Liver (tissue), 9 donors: ENCODE measurements around the gene ATPAF1. TPM values are rescaled to one million over a fixed set of nuclear protein-coding genes. Genes with fewer than 3 reads are reported as not detected.
A peak's percentile ranks its signal among the peaks of the same experiment; 100 is the strongest.

Experiments used
- DNase-seq: peaks from one replicate; pipeline ENCODE4 v3.0.0-alpha.2; 2017; ENCODE audit warnings: low spot score
- H3K27ac ChIP-seq, 2 donors: one replicate each; pipeline ENCODE4 v1.7.0; 2013; ENCODE audit warnings: inconsistent platforms in 2 of 2, low read length in 2 of 2, control low read depth in 1 of 2, low read depth in 1 of 2, mild to moderate bottlenecking in 1 of 2
- H3K27me3 ChIP-seq, 4 donors: one replicate each; pipeline versions ENCODE4 v1.6.1 to v1.7.0; 2013; ENCODE audit warnings: low read length in 3 of 4, inconsistent platforms in 1 of 4, mild to moderate bottlenecking in 1 of 4, moderate library complexity in 1 of 4; ENCODE audit not compliant: control insufficient read depth in 4 of 4, insufficient read depth in 4 of 4
- H3K36me3 ChIP-seq, 4 donors: one replicate each; pipeline versions ENCODE4 v1.6.1 to v1.7.0; 2013; ENCODE audit warnings: low read length in 3 of 4, mild to moderate bottlenecking in 3 of 4, low read depth in 1 of 4, moderate library complexity in 1 of 4; ENCODE audit not compliant: control insufficient read depth in 4 of 4, insufficient read depth in 3 of 4
- H3K4me1 ChIP-seq, 4 donors: one replicate each; pipeline versions ENCODE4 v1.6.1 to v1.7.0; 2013; ENCODE audit warnings: low read length in 3 of 4, mild to moderate bottlenecking in 3 of 4, moderate library complexity in 1 of 4; ENCODE audit not compliant: control insufficient read depth in 4 of 4, insufficient read depth in 4 of 4
- H3K4me3 ChIP-seq, 3 donors: one replicate each; pipeline versions ENCODE4 v1.6.1 to v1.7.0; 2013; ENCODE audit warnings: low read length in 3 of 3, control low read depth in 1 of 3, low read depth in 1 of 3, mild to moderate bottlenecking in 1 of 3
- H3K9ac ChIP-seq, 2 donors: one replicate each; pipeline ENCODE4 v1.7.0; 2013; ENCODE audit warnings: low read length in 2 of 2, mild to moderate bottlenecking in 2 of 2, moderate library complexity in 2 of 2, control low read depth in 1 of 2, low read depth in 1 of 2
- H3K9me3 ChIP-seq, 4 donors: one replicate each; pipeline versions ENCODE4 v1.6.1 to v1.7.0; 2013; ENCODE audit warnings: low read length in 3 of 4; ENCODE audit not compliant: control insufficient read depth in 4 of 4
- FOXA2 ChIP-seq: IDR thresholded peaks from 2 replicates; pipeline ENCODE4 v1.6.1; 2016; ENCODE audit warnings: antibody characterized with exemption
- HNF4A ChIP-seq, 2 donors: conservative IDR thresholded peaks; 2 replicates each; pipeline ENCODE4 v1.6.1; 2016; ENCODE audit warnings: antibody characterized with exemption in 2 of 2, mild to moderate bottlenecking in 2 of 2
- NR2F2 ChIP-seq: IDR thresholded peaks from 2 replicates; pipeline ENCODE4 v1.6.1; 2016; ENCODE audit warnings: antibody characterized with exemption
- RAD21 ChIP-seq, 2 donors: IDR thresholded peaks; 2 replicates each; pipeline ENCODE4 v1.6.1; 2016; ENCODE audit warnings: antibody characterized with exemption in 2 of 2, mild to moderate bottlenecking in 2 of 2
- RXRA ChIP-seq, 2 donors: IDR thresholded peaks; 2 replicates each; pipeline ENCODE4 v1.6.1; 2017 to 2018; ENCODE audit warnings: antibody characterized with exemption in 2 of 2, mild to moderate bottlenecking in 1 of 2
- SP1 ChIP-seq: IDR thresholded peaks from 2 replicates; pipeline ENCODE4 v1.6.1; 2018; ENCODE audit warnings: antibody characterized with exemption, mild to moderate bottlenecking
- TAF1 ChIP-seq: conservative IDR thresholded peaks from 2 replicates; pipeline ENCODE4 v1.6.1; 2016; ENCODE audit warnings: antibody characterized with exemption, mild to moderate bottlenecking
- YY1 ChIP-seq: IDR thresholded peaks from 2 replicates; pipeline ENCODE4 v1.6.1; 2016; ENCODE audit warnings: antibody characterized with exemption, mild to moderate bottlenecking
- WGBS: extraction: QIAGEN DNeasy Blood & Tissue Kit; methylation state at CpG from one replicate; pipeline ENCODE4 v1.1.7; 2013; 5-methylcytosine and 5-hydroxymethylcytosine counted together
- polyA plus RNA-seq, 2 donors: library from polyadenylated mRNA; stranded (reverse) in 1 of 2; unstranded in 1 of 2; fragments of 200-250 nt in 1 of 2; fragments of >200 nt in 1 of 2; fragmentation: Nextera tagmentation in 1 of 2; extraction: Ambion mirVana in 1 of 2; gene quantifications; one replicate each; pipeline versions ENCODE4 v1.2.1 to v1.2.3, GENCODE V29; 2013 to 2015
- total RNA-seq, 2 donors: library from RNA; depleted of rRNA; stranded (reverse); fragments of >200 nt; gene quantifications; one replicate each; pipeline ENCODE4 v1.2.3, GENCODE V29; 2014
- TF ChIP-seq, protein P1 (sequence below): fragments of 150-350 bp; IDR thresholded peaks from 2 replicates; pipeline ENCODE4 v1.5.1; 2017; ENCODE audit warnings: improper control_type of control experiment, low read depth, low read length; ENCODE audit not compliant: missing input control
- TF ChIP-seq, protein P2 (sequence below): IDR thresholded peaks from 2 replicates; pipeline ENCODE4 v1.6.1; 2016; ENCODE audit warnings: antibody characterized with exemption
- TF ChIP-seq, protein P3 (sequence below): IDR thresholded peaks from 2 replicates; pipeline ENCODE4 v1.6.1; 2016; ENCODE audit warnings: antibody characterized with exemption
- donor health status: healthy.
- donor health status: healthy.
- donor health status: healthy.
- donor health status: healthy.
- donor health status: healthy.

The ATPAF1 gene
- total and polyA plus RNA-seq, 4 donors, result 35.3 to 54.1 (median 37.0) TPM

DNA sequence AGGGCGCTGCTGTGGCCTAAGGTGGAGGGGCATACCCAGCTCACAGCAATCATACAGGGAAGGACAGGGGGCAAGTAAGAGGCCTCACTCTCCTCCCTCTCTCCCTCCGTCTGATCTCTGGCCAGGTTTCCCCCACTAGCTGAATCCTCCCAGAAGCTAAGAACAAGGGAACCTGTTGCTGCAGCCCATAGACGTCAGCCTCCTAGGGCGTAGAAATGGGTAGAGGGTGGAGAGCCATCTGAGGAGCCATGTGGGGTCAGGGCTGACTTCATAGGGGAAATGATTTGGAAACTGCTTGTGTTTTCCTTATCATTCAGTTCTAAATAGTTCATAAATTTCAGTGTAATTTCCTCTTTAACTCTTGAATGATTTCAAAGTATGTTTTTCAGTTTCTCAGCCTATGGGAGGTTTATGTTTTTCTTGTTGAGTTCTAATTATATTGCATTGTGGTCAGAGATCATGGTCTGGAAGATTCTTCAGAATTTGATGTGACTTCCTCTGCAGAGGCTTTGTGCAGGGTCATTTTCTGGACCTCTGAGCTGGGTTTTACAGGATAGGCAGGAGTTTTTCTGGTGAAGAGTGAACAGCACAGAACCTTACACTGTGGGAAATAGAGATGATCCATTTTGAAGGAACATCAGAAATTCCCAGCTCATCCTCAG is 49.3 kb downstream of the ATPAF1 start:
- Histone ChIP-seq H3K27me3 (no peaks in the 10 kb centered on the region), H3K4me1 (peaks cover 9 to 26% (median 18%) of the 10 kb centered on the region in 4 donors), H3K4me3 (no peak overlapping the region), H3K27ac (no peak overlapping the region), H3K9me3 (no peaks in the 10 kb centered on the region), H3K9ac (no peak overlapping the region), H3K36me3 (no peaks in the 10 kb centered on the region)
- no peak for DNase-seq
- no peak for TF ChIP-seq NR2F2
- TF ChIP-seq RXRA (IDR thresholded peaks at IDR 0.05), result no peak
- 82% methylated on average over 4 of the region's 4 CpGs for WGBS

DNA sequence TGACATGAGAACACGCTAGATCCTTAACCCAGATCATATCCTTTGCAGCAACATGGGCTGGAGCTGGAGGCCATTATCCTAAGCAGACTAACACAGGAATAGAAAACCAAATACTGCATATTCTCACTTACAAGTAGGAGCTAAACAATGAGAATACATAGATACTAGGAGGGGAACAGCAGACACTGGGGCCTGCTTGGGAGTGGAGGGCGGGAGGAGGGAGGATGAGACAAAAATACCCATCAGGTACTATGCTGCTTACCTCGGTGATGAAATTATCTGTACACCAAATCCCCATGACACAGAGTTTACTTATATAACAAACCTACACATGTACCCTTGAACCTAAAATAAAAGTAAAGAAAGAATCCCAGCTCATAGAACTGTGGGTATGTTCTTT is 50.3 kb downstream of the ATPAF1 start:
- Histone ChIP-seq H3K9ac (no peak overlapping the region), H3K36me3 (no peaks in the 10 kb centered on the region), H3K4me1 (peaks cover 9 to 26% (median 18%) of the 10 kb centered on the region in 4 donors), H3K27me3 (no peaks in the 10 kb centered on the region), H3K27ac (no peak overlapping the region), H3K4me3 (no peak overlapping the region), H3K9me3 (no peaks in the 10 kb centered on the region)
- 92% methylated on average over 3 of the region's 3 CpGs for WGBS
- DNase-seq, result no peak
- TF ChIP-seq FOXA2 (no peak), HNF4A (conservative IDR thresholded peaks at IDR 0.05) (no peak), YY1 (no peak), RAD21 (IDR thresholded peaks at IDR 0.05) (no peak)

DNA sequence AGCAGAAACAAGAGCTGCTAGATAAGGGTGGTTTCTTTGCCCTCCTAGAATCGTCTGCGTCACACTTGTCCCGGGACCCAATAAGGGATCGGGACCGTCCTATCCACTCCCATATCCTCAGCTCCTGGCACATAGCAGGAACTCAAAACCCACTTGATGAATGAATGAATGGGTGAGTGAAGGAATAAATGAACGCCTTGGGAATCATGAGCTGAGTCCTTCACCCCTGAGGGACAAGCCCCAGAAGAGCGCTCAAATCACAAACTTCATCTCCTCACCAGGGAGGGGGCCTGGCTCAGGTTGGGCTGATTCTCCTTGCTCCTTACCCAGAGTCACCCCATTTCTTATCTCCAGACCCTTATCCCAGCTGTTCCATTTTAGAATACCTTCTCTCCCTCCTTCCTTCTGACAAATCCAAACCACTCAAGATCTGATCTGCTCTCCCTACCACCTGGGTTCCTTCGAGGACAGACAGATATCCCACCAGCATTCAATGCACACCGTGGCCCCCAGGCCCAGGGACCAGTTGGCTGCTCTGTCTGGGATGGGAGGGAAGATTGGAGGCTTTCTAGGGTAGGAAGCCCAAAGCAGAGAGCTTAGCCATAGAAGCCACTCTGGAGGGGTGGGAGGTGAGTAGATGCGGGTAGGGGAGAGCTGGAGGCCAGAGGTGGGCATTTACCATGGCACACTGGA is 50.9 kb downstream of the ATPAF1 start:
- H3K36me3 ChIP-seq, result no peaks in the 10 kb centered on the region
- no peaks in the 10 kb centered on the region for H3K27me3 ChIP-seq
- peak overlapping the region; percentile 80 to 92 for H3K27ac ChIP-seq
- peak overlapping the region; percentile 79 to 90 (median 88) for H3K4me3 ChIP-seq
- no peaks in the 10 kb centered on the region for H3K9me3 ChIP-seq
- WGBS, result 45% methylated on average over 10 of the region's 10 CpGs
- H3K4me1 ChIP-seq, result peaks cover 9 to 26% (median 18%) of the 10 kb centered on the region in 4 donors
- no peak for DNase-seq
- TF ChIP-seq HNF4A (conservative IDR thresholded peaks at IDR 0.05) (no peak), SP1 (no peak), YY1 (no peak), RXRA (IDR thresholded peaks at IDR 0.05) (no peak), TAF1 (no peak), NR2F2 (no peak)
- TF ChIP-seq, protein P1, sequence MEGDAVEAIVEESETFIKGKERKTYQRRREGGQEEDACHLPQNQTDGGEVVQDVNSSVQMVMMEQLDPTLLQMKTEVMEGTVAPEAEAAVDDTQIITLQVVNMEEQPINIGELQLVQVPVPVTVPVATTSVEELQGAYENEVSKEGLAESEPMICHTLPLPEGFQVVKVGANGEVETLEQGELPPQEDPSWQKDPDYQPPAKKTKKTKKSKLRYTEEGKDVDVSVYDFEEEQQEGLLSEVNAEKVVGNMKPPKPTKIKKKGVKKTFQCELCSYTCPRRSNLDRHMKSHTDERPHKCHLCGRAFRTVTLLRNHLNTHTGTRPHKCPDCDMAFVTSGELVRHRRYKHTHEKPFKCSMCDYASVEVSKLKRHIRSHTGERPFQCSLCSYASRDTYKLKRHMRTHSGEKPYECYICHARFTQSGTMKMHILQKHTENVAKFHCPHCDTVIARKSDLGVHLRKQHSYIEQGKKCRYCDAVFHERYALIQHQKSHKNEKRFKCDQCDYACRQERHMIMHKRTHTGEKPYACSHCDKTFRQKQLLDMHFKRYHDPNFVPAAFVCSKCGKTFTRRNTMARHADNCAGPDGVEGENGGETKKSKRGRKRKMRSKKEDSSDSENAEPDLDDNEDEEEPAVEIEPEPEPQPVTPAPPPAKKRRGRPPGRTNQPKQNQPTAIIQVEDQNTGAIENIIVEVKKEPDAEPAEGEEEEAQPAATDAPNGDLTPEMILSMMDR, result no peak
- TF ChIP-seq, protein P2, sequence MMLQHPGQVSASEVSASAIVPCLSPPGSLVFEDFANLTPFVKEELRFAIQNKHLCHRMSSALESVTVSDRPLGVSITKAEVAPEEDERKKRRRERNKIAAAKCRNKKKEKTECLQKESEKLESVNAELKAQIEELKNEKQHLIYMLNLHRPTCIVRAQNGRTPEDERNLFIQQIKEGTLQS, result no peak
- TF ChIP-seq, protein P3, sequence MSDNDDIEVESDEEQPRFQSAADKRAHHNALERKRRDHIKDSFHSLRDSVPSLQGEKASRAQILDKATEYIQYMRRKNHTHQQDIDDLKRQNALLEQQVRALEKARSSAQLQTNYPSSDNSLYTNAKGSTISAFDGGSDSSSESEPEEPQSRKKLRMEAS, result no peak
- peak overlapping the region; percentile 70 to 80 for H3K9ac ChIP-seq
